HCT116 (cell line): Measurements from ENCODE around the gene EMSY. TPM values are rescaled to one million over a fixed set of nuclear protein-coding genes. Genes with fewer than 3 reads are reported as not detected.

Experiments
- ATAC-seq: fragments of 200-7000 bp; cut with Tn5 transposase; 2 replicates; pipeline ENCODE4 v1.9.1; 2020; ENCODE audit warnings: mild to moderate bottlenecking, moderate library complexity
- BruUV-seq: library from RNA; stranded (reverse); fragments of 400-500 nt; replicated peaks from 2 replicates; lab custom pipeline; 2021; lab: Mats Ljungman, UMichigan
- CTCF ChIA-PET: fragments of 300-600 bp; sonication (Branson Sonifier 250); formaldehyde crosslinking; loops from one replicate; lab custom pipeline; 2021; ENCODE audit warnings: antibody characterized with exemption; lab: Charles Lee
- POLR2A ChIA-PET: fragments of 300-600, 350-600 bp; sonication (Branson Sonifier 250); formaldehyde crosslinking; loops from one replicate; lab custom pipeline; 2021; ENCODE audit warnings: antibody characterized with exemption; lab: Charles Lee
- RAD21 ChIA-PET, 2 experiments: fragments of 300-600 bp; sonication (Branson Sonifier 250); formaldehyde crosslinking; loops; one replicate each; lab custom pipeline; 2023; ENCODE audit warnings: low total read pairs in 2 of 2; ENCODE audit not compliant: uncharacterized antibody in 2 of 2, unreplicated experiment in 2 of 2, low non-redundant PET in 1 of 2; lab: Charles Lee
- DNase-seq: peaks from one replicate; pipeline ENCODE4 v3.0.0-alpha.2; 2010; ENCODE audit warnings: low read depth, low spot score
- H2AFZ ChIP-seq: fragments of 200-600 bp; shearing (Covaris generic), sonication (generic); 2 replicates; pipeline ENCODE4 v1.6.1; 2017; ENCODE audit warnings: low read depth, mixed run types, mixed read lengths, antibody characterized with exemption, low read length; ENCODE audit not compliant: poor library complexity, severe bottlenecking
- H3K27ac ChIP-seq: 2 replicates; pipeline ENCODE4 v1.5.1; 2012; ENCODE audit warnings: low read depth, low read length
- H3K27me3 ChIP-seq: fragments of 200-600 bp; sonication (generic); 2 replicates; pipeline ENCODE4 v1.6.1; 2016; ENCODE audit warnings: mixed run types, low read length, mixed read lengths; ENCODE audit not compliant: insufficient read depth
- H3K36me3 ChIP-seq, 2 experiments: fragments of 200-500 bp in 1 of 2; fragments of 200-600 bp in 1 of 2; sonication (Bioruptor generic) in 1 of 2; sonication (generic) in 1 of 2; 2 replicates each; pipeline versions ENCODE4 v1.5.1 to v1.6.1; 2014 to 2016; ENCODE audit warnings: low read length in 2 of 2, inconsistent platforms in 1 of 2, mixed read lengths in 1 of 2, mixed run types in 1 of 2; ENCODE audit not compliant: insufficient read depth in 2 of 2, control insufficient read depth in 1 of 2
- H3K4me1 ChIP-seq, 2 experiments: fragments of 200-600 bp in 1 of 2; sonication (generic) in 1 of 2; 2 replicates each; pipeline versions ENCODE4 v1.5.1 to v1.6.1; 2012 to 2017; ENCODE audit warnings: low read length in 2 of 2, inconsistent platforms in 1 of 2, mild to moderate bottlenecking in 1 of 2, mixed read lengths in 1 of 2, mixed run types in 1 of 2, moderate library complexity in 1 of 2; ENCODE audit not compliant: insufficient read depth in 2 of 2, control insufficient read depth in 1 of 2
- H3K4me2 ChIP-seq: fragments of 200-600 bp; sonication (generic); 2 replicates; pipeline ENCODE4 v1.6.1; 2017; ENCODE audit warnings: mixed run types, low read length, mixed read lengths
- H3K4me3 ChIP-seq, 2 experiments: fragments of 200-600 bp in 1 of 2; sonication (generic) in 1 of 2; replicated peaks in 1 of 2; 2 replicates each; pipeline ENCODE4 v1.5.1; 2011 to 2016; ENCODE audit warnings: low read length in 2 of 2, control low read depth in 1 of 2, low read depth in 1 of 2, mild to moderate bottlenecking in 1 of 2, mixed read lengths in 1 of 2, mixed run types in 1 of 2
- H3K79me2 ChIP-seq: fragments of 200-600 bp; sonication (generic); 2 replicates; pipeline ENCODE4 v1.6.1; 2017; ENCODE audit warnings: mild to moderate bottlenecking, mixed run types, low read length, moderate library complexity, mixed read lengths; ENCODE audit not compliant: insufficient read depth
- H3K9ac ChIP-seq: fragments of 200-600 bp; sonication (generic); 2 replicates; pipeline ENCODE4 v1.6.1; 2016; ENCODE audit warnings: low read length, mixed read lengths
- H3K9me2 ChIP-seq: fragments of 200-600 bp; sonication (generic), shearing (Covaris generic); 2 replicates; pipeline ENCODE4 v1.6.1; 2017; ENCODE audit warnings: mixed run types, mild to moderate bottlenecking, moderate library complexity; ENCODE audit not compliant: insufficient read depth
- H3K9me3 ChIP-seq, 2 experiments: fragments of 200-500 bp in 1 of 2; fragments of 200-600 bp in 1 of 2; sonication (Bioruptor generic) in 1 of 2; sonication (generic) in 1 of 2; 2 replicates each; pipeline ENCODE4 v1.6.1; 2014 to 2017; ENCODE audit warnings: low read length in 2 of 2, mixed read lengths in 2 of 2, inconsistent platforms in 1 of 2, low read depth in 1 of 2, mild to moderate bottlenecking in 1 of 2, mixed run types in 1 of 2, moderate library complexity in 1 of 2; ENCODE audit not compliant: control insufficient read depth in 1 of 2, insufficient read depth in 1 of 2
- H4K20me1 ChIP-seq: fragments of 200-600 bp; sonication (generic), shearing (Covaris generic); 2 replicates; pipeline ENCODE4 v1.6.1; 2017; ENCODE audit warnings: mixed run types, mild to moderate bottlenecking, moderate library complexity; ENCODE audit not compliant: insufficient read depth
- EGR1 ChIP-seq: IDR thresholded peaks from 2 replicates; pipeline ENCODE4 v1.6.1; 2012; ENCODE audit warnings: low read depth
- ELF1 ChIP-seq: IDR thresholded peaks from 2 replicates; pipeline ENCODE4 v1.6.1; 2012; ENCODE audit warnings: low read depth, borderline replicate concordance
- EZH2phosphoT487 ChIP-seq: fragments of 200-600 bp; IDR thresholded peaks from 2 replicates; pipeline ENCODE4 v1.6.1; 2018; ENCODE audit warnings: antibody characterized with exemption, borderline replicate concordance
- FOSL1 ChIP-seq: IDR thresholded peaks from 2 replicates; pipeline ENCODE4 v1.6.1; 2012; ENCODE audit warnings: low read depth
- POLR2AphosphoS5 ChIP-seq: IDR thresholded peaks from 2 replicates; pipeline ENCODE4 v1.6.1; 2011; ENCODE audit warnings: mild to moderate bottlenecking, low read depth, low read length, moderate library complexity
- REST ChIP-seq: IDR thresholded peaks from 2 replicates; pipeline ENCODE4 v1.6.1; 2012; ENCODE audit warnings: low read depth
- SP1 ChIP-seq: IDR thresholded peaks from 2 replicates; pipeline ENCODE4 v1.6.1; 2012; ENCODE audit warnings: low read depth
- ZNF274 ChIP-seq: fragments of 200-500 bp; sonication (Bioruptor generic); IDR thresholded peaks from 2 replicates; pipeline ENCODE4 v1.6.1; 2014; ENCODE audit warnings: mild to moderate bottlenecking, low read depth, low read length, inconsistent platforms
- intact Hi-C: fragments of 100-400 bp; cut with micrococcal nuclease; formaldehyde crosslinking; loops from 2 replicates; pipeline ENCODE4 v1.10.0; 2022
- total RNA-seq: library from RNA; stranded (reverse); gene quantifications from one replicate; pipeline ENCODE4 v1.2.1, GENCODE V29; 2021; ENCODE audit not compliant: unreplicated experiment

The EMSY gene
- total RNA-seq, 1 experiment from 2014 or later, result 22.7 TPM

GRCh38 chr11:76523786-76524436 lies 79.1 kb downstream of the EMSY start:
- no peak for TF ChIP-seq EGR1
- no peak for TF ChIP-seq REST
- no peak for TF ChIP-seq ZNF274
- TF ChIP-seq POLR2AphosphoS5, result no peak
- TF ChIP-seq EZH2phosphoT487, result no peak
- no peak for TF ChIP-seq FOSL1
- no peak for TF ChIP-seq SP1
- TF ChIP-seq ELF1, result no peak
- no peaks in the 10 kb centered on the region for H3K79me2 ChIP-seq
- no peak overlapping the region for H3K27ac ChIP-seq
- no peak overlapping the region for H3K4me3 ChIP-seq
- no TSS peak for BruUV-seq
- no peaks in the 10 kb centered on the region for H3K27me3 ChIP-seq
- H3K9ac ChIP-seq, result no peak overlapping the region
- ChIA-PET POLR2A (interaction anchor here (0.7 to 0.8 kb wide), 2 partner anchors 26 to 68 kb away, joined by 3 read pairs; no protein-coding TSS in a partner anchor), CTCF (interaction anchor here (1.4 to 1.5 kb wide), 2 partner anchors 11 to 12 kb away, joined by 4 to 5 read pairs; no protein-coding TSS in a partner anchor), RAD21 (no interaction called here)
- no peak for ATAC-seq
- H2AFZ ChIP-seq, result no peak overlapping the region
- H3K9me2 ChIP-seq, result no peaks in the 10 kb centered on the region
- DNase-seq, result no peak
- peaks cover 0 to 10% of the 10 kb centered on the region in 2 experiments; a peak in 2 of 4 replicates for H3K36me3 ChIP-seq
- H3K4me1 ChIP-seq, result peaks cover 8 to 14% of the 10 kb centered on the region in 2 experiments
- intact Hi-C loops, result no loop called here
- no peaks in the 10 kb centered on the region for H4K20me1 ChIP-seq
- no peaks in the 10 kb centered on the region for H3K9me3 ChIP-seq
- H3K4me2 ChIP-seq, result peak overlapping the region; percentile 6; the same call in 1 of the 2 replicates
